22Rv1 (cell line): ENCODE results near the gene HORMAD1.
"Not testable (repeated sequence)": the region's sequence is repeated elsewhere in the genome, so short reads cannot be mapped to it uniquely, and the experiment has no call there.

ENCODE experiments used
- H3K27ac ChIP-seq: fragments of 450-650 bp; 2 replicates; pipeline ENCODE4 v1.5.1; 2017
- CTCF ChIP-seq: fragments of 450-650 bp; IDR thresholded peaks from 2 replicates; pipeline ENCODE4 v1.5.1; 2017; ENCODE audit warnings: mild to moderate bottlenecking
- ZFX ChIP-seq: fragments of 450-650 bp; IDR thresholded peaks from 2 replicates; pipeline ENCODE4 v1.6.1; 2017; ENCODE audit warnings: antibody characterized with exemption, borderline replicate concordance

HORMAD1 gene

GRCh38 chr1:150674881-150675280, 45.8 kb downstream of the HORMAD1 start:
- TF ChIP-seq CTCF, result no peak
- TF ChIP-seq ZFX, result no peak
- no peak overlapping the region for H3K27ac ChIP-seq

GRCh38 chr1:150663321-150663720, 57.4 kb downstream of the HORMAD1 start:
- H3K27ac ChIP-seq, result no peak overlapping the region
- TF ChIP-seq CTCF, result no peak
- TF ChIP-seq ZFX, result no peak

- H3K27ac ChIP-seq, result no peak overlapping the region
- TF ChIP-seq ZFX (no peak), CTCF (no peak)
Observed at GRCh38 chr1:150662811-150663210, 57.9 kb downstream of the HORMAD1 start.

GRCh38 chr1:150661156-150661555, 59.5 kb downstream of the HORMAD1 start:
- H3K27ac ChIP-seq, result no peak overlapping the region
- TF ChIP-seq ZFX, result no peak
- no peak for TF ChIP-seq CTCF

- no peak for TF ChIP-seq CTCF
- no peak for TF ChIP-seq ZFX
- H3K27ac ChIP-seq, result no peak overlapping the region
Observed at GRCh38 chr1:150660584-150660983, 60.1 kb downstream of the HORMAD1 start.

- not testable (repeated sequence) for H3K27ac ChIP-seq
Observed at GRCh38 chr1:150657064-150657463, 63.6 kb downstream of the HORMAD1 start.

GRCh38 chr1:150654635-150655034, 66.1 kb downstream of the HORMAD1 start:
- H3K27ac ChIP-seq, result not testable (repeated sequence)

GRCh38 chr1:150650193-150650592, 70.5 kb downstream of the HORMAD1 start:
- TF ChIP-seq CTCF (no peak), ZFX (no peak)
- no peak overlapping the region for H3K27ac ChIP-seq
